Kidney (tissue), 14 donors: ENCODE measurements around the gene QRFP. TPM values are rescaled to one million over a fixed set of nuclear protein-coding genes. Genes with fewer than 3 reads are reported as not detected.
A peak's percentile ranks its signal among the peaks of the same experiment; 100 is the strongest.

ENCODE experiments used
- DNase-seq, 5 donors: peaks; one replicate each; pipeline ENCODE4 v3.0.0-alpha.2; 2013 to 2020
- FAIRE-seq: peaks from 2 replicates; lab custom pipeline; 2012; peaks lifted over from hg19 to GRCh38; lab: Jason Lieb, UNC
- H3K27ac ChIP-seq, 2 donors: one replicate each; pipeline ENCODE4 v1.7.0; 2013; ENCODE audit warnings: low read depth in 2 of 2, low read length in 2 of 2, inconsistent platforms in 1 of 2
- H3K27me3 ChIP-seq: one replicate; pipeline ENCODE4 v1.7.1; 2013; ENCODE audit warnings: low read length, inconsistent platforms; ENCODE audit not compliant: control insufficient read depth, insufficient read depth
- H3K36me3 ChIP-seq, 3 donors: one replicate each; pipeline versions ENCODE4 v1.7.0 to v1.7.1; 2013; ENCODE audit warnings: low read length in 3 of 3, control low read depth in 1 of 3, inconsistent platforms in 1 of 3; ENCODE audit not compliant: insufficient read depth in 3 of 3, control insufficient read depth in 2 of 3
- H3K4me1 ChIP-seq, 3 donors: one replicate each; pipeline versions ENCODE4 v1.7.0 to v1.7.1; 2013; ENCODE audit warnings: low read length in 3 of 3, inconsistent platforms in 1 of 3, low read depth in 1 of 3; ENCODE audit not compliant: control insufficient read depth in 2 of 3, insufficient read depth in 2 of 3
- H3K4me3 ChIP-seq, 3 donors: one replicate each; pipeline versions ENCODE4 v1.7.0 to v1.8.1; 2013; ENCODE audit warnings: low read length in 3 of 3, control low read depth in 1 of 3, inconsistent platforms in 1 of 3
- H3K9ac ChIP-seq, 3 donors: one replicate each; pipeline versions ENCODE4 v1.7.0 to v1.7.1; 2013; ENCODE audit warnings: low read length in 3 of 3, control low read depth in 1 of 3, inconsistent platforms in 1 of 3
- H3K9me3 ChIP-seq, 3 donors: one replicate each; pipeline versions ENCODE4 v1.7.0 to v1.7.1; 2013; ENCODE audit warnings: low read length in 3 of 3, control low read depth in 1 of 3, inconsistent platforms in 1 of 3; ENCODE audit not compliant: control insufficient read depth in 2 of 3, insufficient read depth in 1 of 3
- CTCF ChIP-seq: IDR thresholded peaks from 3 replicates; pipeline ENCODE4 v1.5.1; 2012; ENCODE audit warnings: mild to moderate bottlenecking, moderate library complexity, borderline replicate concordance; ENCODE audit not compliant: insufficient read depth; ENCODE audit errors: extremely low read depth
- intact Hi-C: fragments of 100-400 bp; cut with DNase I; formaldehyde crosslinking; loops from one replicate; pipeline ENCODE4 v1.11.1; 2022
- polyA plus RNA-seq: library from polyadenylated mRNA; stranded (reverse); fragments of 350-450 nt; fragmentation: Illumina TruSeq; extraction: RNeasy Lipid Tissue Mini Kit (QIAGEN cat#74804); gene quantifications from one replicate; pipeline ENCODE4 v1.2.3, GENCODE V29; 2014; ENCODE audit warnings: low read depth, low replicate concordance; ENCODE audit not compliant: insufficient read depth
- total RNA-seq: library from RNA; stranded (reverse); fragmentation: NEBNext Ultra II Directional; extraction: Animal tissue kit (Norgen Biotek cat#: 25700); gene quantifications from one replicate; pipeline ENCODE4 v1.2.1, GENCODE V29; 2021
- donor health status: control.
- donor health status: control.
- donor health status: control.
- donor health status: control.
- donor health status: control.
- donor health status: DM: yes; HTN: yes; CAD: no.
- donor health status: Normal renal cell carcinoma (clear cell type).

The QRFP gene
- total and polyA plus RNA-seq, 2 donors from 2014 or later, result not detected

- no peak for FAIRE-seq
- no peak overlapping the region for H3K4me3 ChIP-seq
- H3K27me3 ChIP-seq, result no peaks in the 10 kb centered on the region
- H3K9me3 ChIP-seq, result no peaks in the 10 kb centered on the region
- DNase-seq, result peak in 1 of 5 donors; percentile 57
- no peak overlapping the region for H3K27ac ChIP-seq
- H3K36me3 ChIP-seq, result peaks cover 0 to 15% (median 10%) of the 10 kb centered on the region in 3 donors
- TF ChIP-seq CTCF, result no peak
- no peak overlapping the region for H3K9ac ChIP-seq
- intact Hi-C loops, result loop anchor here (5.0 to 10.0 kb wide), 2 partner anchors 90 to 152 kb away; no protein-coding TSS in a partner anchor
- peaks cover 0 to 16% (median 2%) of the 10 kb centered on the region in 3 donors for H3K4me1 ChIP-seq
Measured at GRCh38 chr9:130864541-130864940, 32.1 kb downstream of the QRFP start.

- no peak overlapping the region for H3K27ac ChIP-seq
- no peak for TF ChIP-seq CTCF
- peaks cover 0 to 23% (median 2%) of the 10 kb centered on the region in 3 donors for H3K4me1 ChIP-seq
- no peaks in the 10 kb centered on the region for H3K9me3 ChIP-seq
- no peaks in the 10 kb centered on the region for H3K27me3 ChIP-seq
- FAIRE-seq (no peak), DNase-seq (peak in 1 of 5 donors; percentile 56)
- H3K9ac ChIP-seq, result no peak overlapping the region
- intact Hi-C loops, result loop anchor here (5.0 to 10.0 kb wide), 2 partner anchors 88 to 150 kb away; no protein-coding TSS in a partner anchor
- peaks cover 0 to 11% (median 8%) of the 10 kb centered on the region in 3 donors for H3K36me3 ChIP-seq
- no peak overlapping the region for H3K4me3 ChIP-seq
Measured at GRCh38 chr9:130862747-130863146, 33.9 kb downstream of the QRFP start.

GRCh38 chr9:130862217-130862616 lies 34.4 kb downstream of the QRFP start:
- Histone ChIP-seq H3K4me3 (no peak overlapping the region), H3K27ac (no peak overlapping the region), H3K36me3 (peaks cover 0 to 12% (median 8%) of the 10 kb centered on the region in 3 donors), H3K4me1 (peaks cover 0 to 25% (median 2%) of the 10 kb centered on the region in 3 donors), H3K9me3 (no peaks in the 10 kb centered on the region), H3K27me3 (no peaks in the 10 kb centered on the region), H3K9ac (no peak overlapping the region)
- intact Hi-C loops, result loop anchor here (5.0 to 10.0 kb wide), 2 partner anchors 87 to 150 kb away; no protein-coding TSS in a partner anchor
- no peak for TF ChIP-seq CTCF
- FAIRE-seq (no peak), DNase-seq (no peak)
